Smooth muscle cell (in vitro differentiated cells): ENCODE data around the gene FBLIM1. TPM values are rescaled to one million over a fixed set of nuclear protein-coding genes. Genes with fewer than 3 reads are reported as not detected.

Experiments used
- DNase-seq: peaks from one replicate; lab custom pipeline; 2025; ENCODE audit not compliant: unreplicated experiment; lab: John Stamatoyannopoulos, UW
- H2AFZ ChIP-seq: fragments of 200-600 bp; sonication (generic); 2 replicates; pipeline ENCODE4 v1.6.0; 2016; ENCODE audit warnings: antibody characterized with exemption, low read depth, mild to moderate bottlenecking
- H3F3A ChIP-seq: fragments of 200-600 bp; sonication (generic); 2 replicates; pipeline ENCODE4 v1.6.0; 2017; ENCODE audit warnings: antibody characterized with exemption, low read depth
- H3K27ac ChIP-seq: fragments of 200-600 bp; sonication (generic); 2 replicates; pipeline ENCODE4 v1.5.1; 2016; ENCODE audit warnings: low read depth, mild to moderate bottlenecking
- H3K27me3 ChIP-seq: fragments of 200-600 bp; sonication (generic); 2 replicates; pipeline ENCODE4 v1.6.1; 2016; ENCODE audit warnings: low read depth, mild to moderate bottlenecking
- H3K36me3 ChIP-seq: fragments of 200-600 bp; sonication (generic); 2 replicates; pipeline ENCODE4 v1.5.1; 2016; ENCODE audit warnings: low read depth
- H3K4me1 ChIP-seq: fragments of 200-600 bp; sonication (generic); 2 replicates; pipeline ENCODE4 v1.5.1; 2016; ENCODE audit warnings: low read depth
- H3K4me2 ChIP-seq: fragments of 200-600 bp; sonication (generic); 2 replicates; pipeline ENCODE4 v1.6.0; 2016; ENCODE audit warnings: mild to moderate bottlenecking
- H3K4me3 ChIP-seq: fragments of 200-600 bp; sonication (generic); 2 replicates; pipeline ENCODE4 v1.5.1; 2016; ENCODE audit warnings: mild to moderate bottlenecking
- H3K79me2 ChIP-seq: fragments of 200-600 bp; sonication (generic); 2 replicates; pipeline ENCODE4 v1.6.0; 2016; ENCODE audit warnings: low read depth, mild to moderate bottlenecking
- H3K9ac ChIP-seq: fragments of 200-600 bp; sonication (generic); 2 replicates; pipeline ENCODE4 v1.6.0; 2016; ENCODE audit warnings: low read depth
- H3K9me3 ChIP-seq: fragments of 200-600 bp; sonication (generic); replicated peaks from 2 replicates; pipeline ENCODE4 v1.5.1; 2016; ENCODE audit warnings: low read depth
- H4K20me1 ChIP-seq: fragments of 200-600 bp; sonication (generic); 2 replicates; pipeline ENCODE4 v1.6.0; 2016; ENCODE audit warnings: low read depth
- CTCF ChIP-seq: fragments of 200-600 bp; sonication (generic); IDR thresholded peaks from 2 replicates; pipeline ENCODE4 v1.5.1; 2017; ENCODE audit warnings: borderline replicate concordance, mild to moderate bottlenecking, antibody characterized with exemption; ENCODE audit not compliant: insufficient read depth, poor library complexity, severe bottlenecking
- WGBS: methylation state at CpG from one replicate; pipeline ENCODE4 v1.1.7; 2016; ENCODE audit warnings: low lambda C conversion rate; 5-methylcytosine and 5-hydroxymethylcytosine counted together
- polyA plus RNA-seq: library from polyadenylated mRNA; unstranded; fragments of >200 nt; fragmentation: Nextera tagmentation; extraction: Ambion mirVana; gene quantifications from 2 replicates; pipeline ENCODE4 v1.2.1, GENCODE V29; 2016
- total RNA-seq: library from RNA; depleted of rRNA; stranded (reverse); fragments of >200 nt; gene quantifications from 2 replicates; pipeline ENCODE4 v1.2.3, GENCODE V29; 2014

The FBLIM1 gene
- total and polyA plus RNA-seq, 2 experiments from 2014 or later = 36.7 to 50.8 TPM

GRCh38 chr1:15719381-15720120 lies 39.0 kb upstream of the FBLIM1 start:
- no peaks in the 10 kb centered on the region for H3K27me3 ChIP-seq
- H3K9me3 ChIP-seq = no peaks in the 10 kb centered on the region
- H3K4me3 ChIP-seq = no peak overlapping the region
- no peaks in the 10 kb centered on the region for H3F3A ChIP-seq
- H3K79me2 ChIP-seq = peaks cover 14% of the 10 kb centered on the region
- no peaks in the 10 kb centered on the region for H3K4me1 ChIP-seq
- WGBS = 77% methylated on average over 12 of the region's 12 CpGs
- no peak overlapping the region for H3K4me2 ChIP-seq
- H3K27ac ChIP-seq = no peak overlapping the region
- H3K9ac ChIP-seq = no peak overlapping the region
- no peak for DNase-seq
- no peaks in the 10 kb centered on the region for H3K36me3 ChIP-seq
- no peak for TF ChIP-seq CTCF
- peaks cover 28% of the 10 kb centered on the region for H4K20me1 ChIP-seq
- H2AFZ ChIP-seq = no peak overlapping the region

- H3K4me3 ChIP-seq = no peak overlapping the region
- H2AFZ ChIP-seq = no peak overlapping the region
- no peaks in the 10 kb centered on the region for H3K27me3 ChIP-seq
- H3K79me2 ChIP-seq = peaks cover under 1% of the 10 kb centered on the region
- H3K36me3 ChIP-seq = no peaks in the 10 kb centered on the region
- no peak overlapping the region for H3K4me2 ChIP-seq
- no peak for TF ChIP-seq CTCF
- no peaks in the 10 kb centered on the region for H3F3A ChIP-seq
- H4K20me1 ChIP-seq = peaks cover 15% of the 10 kb centered on the region
- no peak overlapping the region for H3K9ac ChIP-seq
- H3K9me3 ChIP-seq = no peaks in the 10 kb centered on the region
- 94% methylated on average over 3 of the region's 3 CpGs for WGBS
- DNase-seq = no peak
- no peak overlapping the region for H3K27ac ChIP-seq
- H3K4me1 ChIP-seq = no peaks in the 10 kb centered on the region
Observed at GRCh38 chr1:15720861-15721260, 37.7 kb upstream of the FBLIM1 start.

- no peaks in the 10 kb centered on the region for H3K27me3 ChIP-seq
- WGBS = 95% methylated on average over 4 of the region's 4 CpGs
- no peak overlapping the region for H2AFZ ChIP-seq
- H3K27ac ChIP-seq = no peak overlapping the region
- DNase-seq = no peak
- TF ChIP-seq CTCF = no peak
- no peak overlapping the region for H3K9ac ChIP-seq
- H3K4me2 ChIP-seq = no peak overlapping the region
- no peak overlapping the region for H3K4me3 ChIP-seq
- H3K4me1 ChIP-seq = no peaks in the 10 kb centered on the region
- H4K20me1 ChIP-seq = peaks cover 10% of the 10 kb centered on the region
- H3K9me3 ChIP-seq = no peaks in the 10 kb centered on the region
- H3K79me2 ChIP-seq = no peaks in the 10 kb centered on the region
- H3K36me3 ChIP-seq = no peaks in the 10 kb centered on the region
- no peaks in the 10 kb centered on the region for H3F3A ChIP-seq
Observed at GRCh38 chr1:15722411-15722810, 36.2 kb upstream of the FBLIM1 start.
